Measurements from ENCODE around the gene UBP1.
"Not testable (repeated sequence)": the region's sequence is repeated elsewhere in the genome, so short reads cannot be mapped to it uniquely, and the experiment has no call there.

UBP1 gene

GRCh38 chr3:33430571-33430970 is 9.6 kb downstream of the UBP1 start:
- no peak for FAIRE-seq

- no peak for FAIRE-seq
These were observed 10.1 kb downstream of the UBP1 start for GRCh38 chr3:33430061-33430460.

- FAIRE-seq: not testable (repeated sequence)
These were observed 10.9 kb downstream of the UBP1 start for GRCh38 chr3:33429306-33429705.

GRCh38 chr3:33428734-33429133 is 11.5 kb downstream of the UBP1 start:
- FAIRE-seq: no peak

- no peak for FAIRE-seq
These were observed 13.4 kb downstream of the UBP1 start for GRCh38 chr3:33426630-33427317.

- no peak for FAIRE-seq
These were observed 14.1 kb downstream of the UBP1 start for GRCh38 chr3:33426068-33426467.

- FAIRE-seq: no peak
These were observed 14.8 kb downstream of the UBP1 start for GRCh38 chr3:33425453-33425852.

GRCh38 chr3:33424606-33425452 is 15.4 kb downstream of the UBP1 start:
- FAIRE-seq: no peak

GRCh38 chr3:33420966-33421365 is 19.2 kb downstream of the UBP1 start:
- FAIRE-seq: no peak

GRCh38 chr3:33419948-33420347 is 20.3 kb downstream of the UBP1 start:
- no peak for FAIRE-seq

- no peak for FAIRE-seq
These were observed 23.0 kb downstream of the UBP1 start for GRCh38 chr3:33417066-33417673.

- not testable (repeated sequence) for FAIRE-seq
These were observed 29.4 kb downstream of the UBP1 start for GRCh38 chr3:33410816-33411215.

GRCh38 chr3:33403756-33404155 is 36.4 kb downstream of the UBP1 start:
- no peak for FAIRE-seq

GRCh38 chr3:33402936-33403335 is 37.3 kb downstream of the UBP1 start:
- no peak for FAIRE-seq

GRCh38 chr3:33401781-33402180 is 38.4 kb downstream of the UBP1 start:
- no peak for FAIRE-seq

GRCh38 chr3:33398410-33398809 is 41.8 kb downstream of the UBP1 start:
- FAIRE-seq: no peak

- no peak for FAIRE-seq
These were observed 44.3 kb downstream of the UBP1 start for GRCh38 chr3:33395900-33396299.

- no peak for FAIRE-seq
These were observed 45.7 kb downstream of the UBP1 start for GRCh38 chr3:33394403-33395054.

- no peak for FAIRE-seq
These were observed 47.5 kb downstream of the UBP1 start for GRCh38 chr3:33392703-33393125.

- no peak for FAIRE-seq
These were observed 48.1 kb downstream of the UBP1 start for GRCh38 chr3:33392144-33392543.

GRCh38 chr3:33391255-33391995 is 48.8 kb downstream of the UBP1 start:
- no peak for FAIRE-seq

- no peak for FAIRE-seq
These were observed 50.3 kb downstream of the UBP1 start for GRCh38 chr3:33389908-33390307.

Data from A204.1 (cell line).